Fibroblast of the conjunctiva (primary cell): Measurements from ENCODE around the gene ATG16L2.
"Not testable (repeated sequence)": the region's sequence is repeated elsewhere in the genome, so short reads cannot be mapped to it uniquely, and the experiment has no call there.

Source experiments
- DNase-seq: peaks from one replicate; pipeline ENCODE4 v3.0.0-alpha.2; 2010; ENCODE audit warnings: low read depth

The ATG16L2 gene

DNA sequence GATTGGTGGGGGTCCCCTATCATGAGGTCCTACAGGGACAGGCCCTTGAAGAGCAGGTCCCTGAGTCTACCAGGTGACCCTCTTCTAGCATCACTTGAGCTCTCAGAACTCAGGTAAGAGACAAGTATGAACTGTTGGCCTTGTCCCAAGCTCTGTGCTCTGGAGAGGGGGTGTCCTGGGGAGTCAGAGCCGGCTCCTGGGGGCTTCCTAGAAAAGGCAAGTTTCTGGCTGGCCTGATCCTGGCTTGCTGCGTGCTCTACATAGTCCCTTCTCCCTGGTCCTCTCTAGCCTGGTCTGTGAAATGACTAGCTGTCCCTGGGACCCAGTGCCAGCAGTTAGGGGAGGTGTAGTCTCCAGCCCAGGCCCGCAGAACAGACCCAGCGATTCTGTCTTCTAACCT, 11.4 kb downstream of the ATG16L2 start:
- no peak for DNase-seq

DNA sequence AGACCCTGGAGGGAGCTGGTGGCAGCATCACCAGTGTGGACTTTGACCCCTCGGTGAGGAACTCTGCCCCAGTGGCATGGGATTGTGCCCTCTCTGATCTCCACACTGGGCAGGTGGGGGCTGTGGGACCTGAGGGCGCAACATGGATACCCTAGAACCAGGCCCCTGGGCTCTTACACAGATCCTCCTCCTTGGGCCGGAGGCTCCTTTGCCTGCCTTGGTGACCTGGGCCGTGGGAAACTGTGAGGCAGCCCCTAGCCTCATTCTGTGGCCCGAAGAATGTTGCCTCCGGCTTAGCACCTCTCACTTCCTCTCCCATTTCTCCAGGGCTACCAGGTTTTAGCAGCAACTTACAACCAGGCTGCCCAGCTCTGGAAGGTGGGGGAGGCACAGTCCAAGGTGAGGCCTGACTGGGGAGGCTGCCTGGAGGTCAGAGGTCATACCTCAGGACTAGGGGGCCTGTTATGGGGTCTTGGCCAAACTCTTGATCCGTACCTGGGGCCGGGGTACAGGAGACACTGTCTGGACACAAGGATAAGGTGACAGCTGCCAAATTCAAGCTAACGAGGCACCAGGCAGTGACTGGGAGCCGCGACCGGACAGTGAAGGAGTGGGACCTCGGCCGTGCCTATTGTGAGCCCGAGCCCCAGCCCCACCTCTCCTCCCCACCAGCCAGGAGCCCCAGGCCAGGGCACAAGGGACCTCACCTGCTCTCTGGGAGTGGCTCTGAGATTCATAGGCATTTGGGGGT, 12.2 kb downstream of the ATG16L2 start:
- no peak for DNase-seq

GRCh38 chr11:72826942-72827480, 12.8 kb downstream of the ATG16L2 start:
- DNase-seq = no peak

GRCh38 chr11:72827656-72828055, 13.4 kb downstream of the ATG16L2 start:
- DNase-seq = not testable (repeated sequence)

GRCh38 chr11:72828081-72828567, 13.9 kb downstream of the ATG16L2 start:
- no peak for DNase-seq

DNA sequence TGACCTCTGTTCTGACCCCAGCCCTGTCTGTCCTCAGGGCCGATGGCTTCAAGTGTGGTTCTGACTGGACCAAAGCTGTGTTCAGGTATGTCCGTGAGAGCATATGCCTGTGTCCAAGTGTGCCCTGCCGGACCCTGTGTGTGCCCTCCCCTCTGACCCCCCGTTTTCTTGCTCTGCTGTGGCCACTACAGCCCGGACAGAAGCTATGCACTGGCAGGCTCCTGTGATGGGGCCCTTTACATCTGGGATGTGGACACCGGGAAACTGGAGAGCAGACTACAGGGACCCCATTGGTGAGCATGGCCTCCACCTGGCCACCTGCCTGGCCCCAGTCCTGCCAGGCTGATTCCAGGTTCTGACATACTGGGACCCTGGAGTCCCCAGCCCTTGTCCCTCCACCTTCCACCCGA, 14.5 kb downstream of the ATG16L2 start:
- no peak for DNase-seq

DNA sequence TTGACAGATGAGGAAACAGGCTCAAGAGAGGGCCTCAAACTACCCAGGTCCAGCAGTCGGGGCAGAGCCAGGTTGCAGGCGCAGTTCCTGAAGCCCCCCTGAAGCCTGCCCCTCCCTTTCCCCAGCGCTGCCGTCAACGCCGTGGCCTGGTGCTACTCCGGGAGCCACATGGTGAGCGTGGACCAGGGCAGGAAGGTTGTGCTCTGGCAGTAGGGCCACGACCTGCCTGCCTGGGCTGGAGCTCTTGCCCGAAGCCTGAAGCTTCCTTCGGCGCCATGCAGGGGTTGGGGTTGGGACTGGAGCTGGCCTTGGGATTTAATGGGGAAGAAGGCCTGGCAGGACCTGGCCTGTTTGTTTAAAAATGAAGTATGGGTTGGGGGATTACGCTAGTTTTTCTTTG, 15.0 kb downstream of the ATG16L2 start:
- no peak for DNase-seq

GRCh38 chr11:72829884-72830533, 15.8 kb downstream of the ATG16L2 start:
- DNase-seq = no peak

GRCh38 chr11:72831521-72832300, 17.5 kb downstream of the ATG16L2 start:
- peak; percentile 63 for DNase-seq

DNA sequence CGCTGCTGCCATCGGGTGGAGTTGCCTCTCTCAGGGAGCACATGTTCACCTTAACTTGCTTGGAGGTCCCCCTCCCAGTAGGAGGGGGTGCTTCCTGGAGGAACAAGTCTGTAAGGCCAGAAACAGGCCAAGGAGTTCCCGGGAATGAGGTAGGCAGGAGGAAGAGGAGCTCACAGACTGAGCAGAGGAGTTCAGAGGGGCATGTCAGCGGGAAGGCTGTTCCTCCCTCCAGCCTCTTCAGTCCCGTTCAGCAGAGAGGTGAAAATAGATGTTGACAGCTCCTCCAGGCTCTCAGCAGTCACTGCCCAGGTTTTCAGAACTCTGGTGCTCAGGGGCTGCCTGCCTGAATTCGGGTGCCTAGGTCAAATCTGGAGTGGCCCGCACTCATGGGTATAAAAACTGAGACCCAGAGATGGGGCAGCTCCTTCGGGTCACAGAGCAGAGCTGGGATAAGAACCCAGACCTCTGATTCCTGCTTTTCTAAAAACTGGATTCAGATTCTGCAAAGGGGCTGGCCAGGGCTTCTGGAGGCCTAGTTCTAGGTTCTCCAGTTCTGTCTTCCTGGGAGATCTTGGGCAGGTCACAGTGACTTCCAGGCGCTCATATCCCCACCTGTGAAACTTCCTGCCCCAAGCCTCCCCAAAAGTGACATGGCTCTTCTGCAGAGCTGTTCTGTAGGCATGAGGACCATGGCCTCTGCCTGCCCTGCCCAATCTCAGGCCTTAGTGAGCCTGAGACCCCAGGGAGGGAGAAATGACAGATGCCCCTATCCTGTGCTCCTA, 18.3 kb downstream of the ATG16L2 start:
- DNase-seq = no peak

DNA sequence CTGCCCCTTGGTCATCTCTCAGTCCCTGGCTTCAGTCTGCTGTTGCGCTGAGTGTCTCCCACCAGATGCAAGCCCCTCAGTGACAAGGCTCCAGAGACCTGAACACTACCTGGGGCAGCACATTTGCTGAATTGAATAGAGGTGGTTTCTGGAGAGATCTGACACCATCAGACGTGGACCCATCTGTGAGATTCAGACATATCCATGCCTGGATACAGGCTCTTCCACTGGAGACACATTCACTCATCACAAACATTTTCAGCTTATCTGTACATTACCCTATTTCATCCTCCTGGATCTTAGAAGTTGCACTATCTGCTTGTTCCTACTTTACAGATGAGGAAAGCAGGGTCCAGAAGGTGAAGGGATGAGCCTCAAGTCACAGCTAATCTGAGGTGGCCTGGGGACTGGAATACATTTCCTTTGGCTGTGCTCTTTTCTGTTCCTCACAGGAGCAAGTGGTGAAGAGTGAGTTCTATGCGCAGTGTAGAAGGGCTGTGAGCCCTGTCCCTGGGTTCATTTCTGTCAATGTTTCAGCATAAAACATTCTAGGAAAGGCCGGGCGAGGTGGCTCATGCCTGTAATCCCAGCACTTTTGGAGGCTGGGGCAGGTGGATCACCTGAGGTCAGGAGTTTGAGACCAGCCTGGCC, 19.0 kb downstream of the ATG16L2 start:
- no peak for DNase-seq

GRCh38 chr11:72833811-72834493, 19.7 kb downstream of the ATG16L2 start:
- no peak for DNase-seq

GRCh38 chr11:72834905-72835304, 20.7 kb downstream of the ATG16L2 start:
- no peak for DNase-seq

GRCh38 chr11:72836111-72836510, 21.9 kb downstream of the ATG16L2 start:
- DNase-seq = no peak

DNA sequence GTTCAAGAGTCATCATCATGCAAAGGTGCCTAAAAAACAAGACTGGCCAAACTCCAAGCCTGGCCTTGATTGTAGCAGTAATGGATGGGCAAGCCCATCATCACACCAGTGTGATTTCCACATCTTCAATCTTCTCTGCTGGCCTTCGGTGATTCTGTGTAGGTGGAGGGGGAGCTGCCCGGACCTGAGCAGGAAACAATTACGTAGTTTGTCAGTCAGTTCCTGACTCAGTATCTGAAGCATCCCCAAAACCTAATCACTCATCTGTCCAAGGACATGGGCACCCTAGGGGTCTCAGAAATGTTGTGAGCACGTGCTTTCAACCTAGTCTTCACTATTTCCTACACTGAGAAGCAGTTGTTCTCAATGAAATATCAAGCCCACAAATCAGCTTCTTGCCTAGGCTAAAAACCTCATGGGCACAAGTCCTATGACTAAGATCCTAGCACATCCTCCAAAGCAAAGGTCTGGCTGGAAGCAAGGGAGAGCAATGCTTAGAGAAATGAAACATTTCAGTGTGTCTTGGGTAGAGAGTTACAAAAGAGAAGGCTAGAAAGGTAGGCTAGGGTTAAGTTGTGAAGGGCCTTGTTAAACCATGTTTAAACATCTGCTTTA, 24.6 kb downstream of the ATG16L2 start:
- DNase-seq = no peak

GRCh38 chr11:72840780-72841179, 26.6 kb downstream of the ATG16L2 start:
- peak; percentile 89 for DNase-seq

DNA sequence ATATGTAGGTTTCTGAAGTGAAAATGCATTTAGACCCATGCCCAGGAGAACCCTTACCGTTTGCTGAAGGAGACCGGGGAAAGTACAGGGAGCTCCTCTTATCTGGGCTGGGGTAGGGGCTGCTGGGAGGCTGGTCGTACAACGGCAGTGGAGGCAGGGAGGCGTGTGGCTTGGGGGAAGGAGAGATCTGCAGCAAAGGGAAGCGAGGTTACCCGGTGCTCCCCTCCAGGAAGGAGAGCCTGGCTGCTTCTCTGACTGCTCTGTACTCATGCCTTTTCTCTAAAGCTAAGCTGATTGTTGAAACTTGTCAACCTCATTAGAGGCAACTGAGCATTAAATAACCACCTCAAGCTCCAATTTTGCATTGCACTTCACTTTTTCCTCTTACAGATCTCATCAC, 27.2 kb downstream of the ATG16L2 start:
- no peak for DNase-seq

DNA sequence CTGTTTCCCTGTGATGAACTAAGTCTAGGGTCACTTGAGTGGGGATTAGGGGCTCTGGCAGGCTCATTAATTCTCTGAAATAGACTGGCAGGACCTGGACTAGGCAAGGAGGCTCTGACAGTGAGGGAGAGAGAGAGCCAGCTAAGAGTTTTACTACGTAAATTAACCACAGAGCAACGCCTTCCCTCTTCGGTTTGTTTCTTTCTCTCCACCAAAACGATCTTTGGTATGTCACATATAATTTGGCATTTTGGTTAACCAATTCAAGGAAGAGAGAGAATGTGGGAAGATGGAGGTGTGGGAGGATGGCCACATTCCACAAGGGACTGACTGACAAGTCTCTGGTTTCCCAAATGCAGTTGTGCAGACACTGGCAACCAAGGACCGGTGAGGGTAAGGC, 27.9 kb downstream of the ATG16L2 start:
- no peak for DNase-seq

DNA sequence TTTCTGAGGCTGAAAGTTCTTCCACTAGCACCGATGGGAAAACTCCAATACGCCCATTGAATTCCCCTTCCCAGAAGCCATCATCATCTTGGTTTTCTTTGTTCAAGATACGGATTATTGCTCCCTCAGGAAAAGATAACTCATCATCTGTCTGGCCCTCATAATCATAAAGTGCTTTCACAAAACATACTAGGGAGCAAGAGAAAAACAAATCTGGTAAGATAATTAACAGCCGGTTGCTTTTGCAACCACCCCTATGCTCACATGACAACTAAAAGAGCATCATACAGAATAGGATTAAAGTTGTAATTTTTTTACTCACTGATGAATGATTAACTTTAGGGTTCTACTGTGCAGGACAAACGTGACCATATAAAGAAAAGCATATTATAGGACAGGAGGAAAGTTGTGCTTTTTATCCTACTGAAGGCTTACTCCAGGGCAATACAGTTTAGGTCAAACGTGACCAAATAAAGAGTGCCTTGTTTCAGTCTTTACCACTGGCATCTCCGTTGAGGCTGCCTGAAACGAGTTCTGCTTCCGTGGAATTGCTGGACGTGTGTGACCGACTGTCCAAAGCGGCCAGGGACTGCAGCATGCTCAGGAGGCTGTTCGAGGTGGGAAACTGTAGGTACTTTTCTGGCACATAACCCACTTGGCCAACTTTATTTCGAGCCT, 28.6 kb downstream of the ATG16L2 start:
- no peak for DNase-seq

GRCh38 chr11:72844356-72844755, 30.1 kb downstream of the ATG16L2 start:
- DNase-seq = no peak
